Natural killer cell (primary cell): ENCODE measurements around the gene NFIA. TPM values are rescaled to one million over a fixed set of nuclear protein-coding genes. Genes with fewer than 3 reads are reported as not detected.

ENCODE experiments used
- ATAC-seq, 3 donors: fragments of 150-1000 bp in 2 of 3; fragments of 200-7000 bp in 1 of 3; cut with Tn5 transposase; 1 replicate in 1 of 3; 2 replicates in 2 of 3; pipeline ENCODE4 v1.10.0; 2021; ENCODE audit warnings: mild to moderate bottlenecking in 2 of 3, moderate library complexity in 2 of 3
- DNase-seq, 2 donors: peaks; one replicate each; pipeline versions ENCODE4 v3.0.0 to v3.0.0-alpha.2; 2013 to 2021; ENCODE audit warnings: mixed read lengths in 1 of 2
- H3K27ac ChIP-seq: one replicate; pipeline ENCODE4 v1.5.1; 2013; ENCODE audit warnings: mild to moderate bottlenecking, low read length
- H3K27me3 ChIP-seq: one replicate; pipeline ENCODE4 v1.6.1; 2013; ENCODE audit warnings: low read length; ENCODE audit not compliant: control insufficient read depth, insufficient read depth
- H3K36me3 ChIP-seq: one replicate; pipeline ENCODE4 v1.6.1; 2013; ENCODE audit warnings: low read length; ENCODE audit not compliant: control insufficient read depth, insufficient read depth
- H3K4me1 ChIP-seq: one replicate; pipeline ENCODE4 v1.6.1; 2013; ENCODE audit warnings: low read length; ENCODE audit not compliant: control insufficient read depth, insufficient read depth
- H3K4me3 ChIP-seq: one replicate; pipeline ENCODE4 v1.5.1; 2013; ENCODE audit warnings: low read length
- H3K9me3 ChIP-seq: one replicate; pipeline ENCODE4 v1.6.1; 2013; ENCODE audit warnings: low read length; ENCODE audit not compliant: control insufficient read depth, insufficient read depth
- H3K27ac Mint-ChIP-seq, 2 donors: one replicate each; pipeline ENCODE4 v1.8.0; 2022; ENCODE audit warnings: mild to moderate bottlenecking in 2 of 2, mixed read lengths in 2 of 2, moderate library complexity in 1 of 2
- H3K27me3 Mint-ChIP-seq, 2 donors: one replicate each; pipeline ENCODE4 v1.8.0; 2022; ENCODE audit warnings: low read depth in 2 of 2, mixed read lengths in 2 of 2
- H3K36me3 Mint-ChIP-seq: one replicate; pipeline ENCODE4 v1.8.0; 2022; ENCODE audit warnings: mixed read lengths
- H3K4me1 Mint-ChIP-seq, 2 donors: one replicate each; pipeline ENCODE4 v1.8.0; 2022; ENCODE audit warnings: mixed read lengths in 2 of 2
- H3K4me3 Mint-ChIP-seq: one replicate; pipeline ENCODE4 v1.8.0; 2022; ENCODE audit warnings: mild to moderate bottlenecking, moderate library complexity, mixed read lengths
- H3K9me3 Mint-ChIP-seq, 2 donors: one replicate each; pipeline ENCODE4 v1.8.0; 2022; ENCODE audit warnings: mixed read lengths in 2 of 2
- WGBS: methylation state at CpG from one replicate; pipeline ENCODE4 v1.1.7; 2013; ENCODE audit warnings: missing lambda C conversion rate; ENCODE audit not compliant: insufficient coverage; 5-methylcytosine and 5-hydroxymethylcytosine counted together
- intact Hi-C: fragments of 100-400 bp; cut with micrococcal nuclease; formaldehyde crosslinking; loops from one replicate; pipeline ENCODE4 v1.14.2; 2022
- total RNA-seq, 4 donors: library from RNA; stranded (reverse); fragments of 120-200 nt in 1 of 4; gene quantifications; one replicate each; pipeline versions ENCODE4 v1.2.3 to v1.2.4, GENCODE V29; 2013 to 2022
- TF ChIP-seq, protein P1 (sequence below): fragments of 200-600 bp; IDR thresholded peaks from one replicate; pipeline ENCODE4 v1.8.0; 2022; ENCODE audit warnings: antibody characterized with exemption

The NFIA gene
- total RNA-seq, 3 donors from 2014 or later (not counting 1 experiment from before 2014, with no cell fraction given) = 3.5 to 6.5 (median 3.6) TPM

DNA sequence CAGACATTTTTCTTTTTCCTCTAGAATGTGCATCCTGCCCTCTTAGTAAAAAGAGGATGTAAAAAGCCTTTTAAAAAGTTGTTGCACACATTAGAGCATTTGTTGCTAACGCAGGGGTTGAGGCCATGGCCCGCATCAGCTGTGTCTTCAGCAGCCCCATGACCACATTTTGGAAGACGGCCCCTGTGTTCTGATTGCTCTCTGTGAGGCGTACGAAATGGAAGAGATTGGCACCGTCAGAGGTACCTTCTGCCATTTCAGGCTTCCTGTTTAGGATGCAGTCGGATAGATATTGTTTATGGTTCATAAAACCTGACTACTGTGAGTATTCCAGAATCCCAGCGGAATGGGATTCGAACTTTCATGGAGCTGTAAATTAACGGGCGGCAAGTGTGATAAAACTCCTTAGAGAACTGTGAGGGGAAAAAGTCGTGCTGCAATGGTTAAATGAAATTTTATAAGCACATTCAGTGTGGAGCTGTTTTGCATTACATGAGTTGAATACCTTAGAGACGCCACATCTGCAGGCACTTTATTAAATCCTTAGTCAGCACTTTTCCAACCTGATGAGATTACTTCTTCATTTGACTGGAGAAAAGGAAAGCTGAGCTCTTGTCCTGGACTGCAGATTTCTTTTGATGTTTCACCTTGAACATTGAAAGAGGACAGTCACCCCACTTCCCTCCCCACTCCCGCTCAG is 368.7 kb downstream of the NFIA start:
- H3K27ac ChIP-seq = no peak overlapping the region
- H3K36me3 Mint-ChIP-seq = no peaks in the 10 kb centered on the region

DNA sequence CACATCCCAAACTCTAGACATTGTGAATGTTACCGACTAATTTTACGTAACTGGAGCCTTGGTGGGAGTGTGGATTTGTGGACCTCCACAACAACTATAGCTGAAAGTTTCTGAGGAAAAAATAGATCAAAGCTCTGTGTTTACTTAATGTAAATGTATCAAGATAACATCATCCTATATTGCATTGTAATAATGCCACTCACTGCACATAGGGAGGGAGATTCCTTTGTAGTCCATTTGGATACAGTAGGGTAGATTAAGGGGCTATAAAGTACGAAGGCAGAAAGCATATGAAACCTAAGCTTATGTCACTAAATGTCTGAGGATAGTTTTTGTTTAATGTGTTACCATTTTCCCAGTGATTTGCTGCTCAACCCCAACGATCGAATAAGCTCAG is 369.2 kb downstream of the NFIA start:
- Histone ChIP-seq H3K27ac (no peak overlapping the region), H3K4me3 (no peak overlapping the region), H3K4me1 (peaks cover 7% of the 10 kb centered on the region), H3K27me3 (no peaks in the 10 kb centered on the region), H3K36me3 (no peaks in the 10 kb centered on the region), H3K9me3 (no peaks in the 10 kb centered on the region)
- ATAC-seq = no peak
- H3K27ac Mint-ChIP-seq = no peak overlapping the region
- no peak overlapping the region for H3K4me3 Mint-ChIP-seq
- peaks cover 14 to 19% of the 10 kb centered on the region in 2 donors for H3K4me1 Mint-ChIP-seq
- no peaks in the 10 kb centered on the region for H3K9me3 Mint-ChIP-seq
- peaks cover 0 to 17% of the 10 kb centered on the region in 2 donors for H3K27me3 Mint-ChIP-seq
- no peaks in the 10 kb centered on the region for H3K36me3 Mint-ChIP-seq
- no peak for DNase-seq
- WGBS = 82% methylated on average over 1 of the region's 5 CpGs
- intact Hi-C loops = loop anchor here (5.0 kb wide), 1 partner anchor 401 kb away; no protein-coding TSS in a partner anchor
- TF ChIP-seq, protein P1, sequence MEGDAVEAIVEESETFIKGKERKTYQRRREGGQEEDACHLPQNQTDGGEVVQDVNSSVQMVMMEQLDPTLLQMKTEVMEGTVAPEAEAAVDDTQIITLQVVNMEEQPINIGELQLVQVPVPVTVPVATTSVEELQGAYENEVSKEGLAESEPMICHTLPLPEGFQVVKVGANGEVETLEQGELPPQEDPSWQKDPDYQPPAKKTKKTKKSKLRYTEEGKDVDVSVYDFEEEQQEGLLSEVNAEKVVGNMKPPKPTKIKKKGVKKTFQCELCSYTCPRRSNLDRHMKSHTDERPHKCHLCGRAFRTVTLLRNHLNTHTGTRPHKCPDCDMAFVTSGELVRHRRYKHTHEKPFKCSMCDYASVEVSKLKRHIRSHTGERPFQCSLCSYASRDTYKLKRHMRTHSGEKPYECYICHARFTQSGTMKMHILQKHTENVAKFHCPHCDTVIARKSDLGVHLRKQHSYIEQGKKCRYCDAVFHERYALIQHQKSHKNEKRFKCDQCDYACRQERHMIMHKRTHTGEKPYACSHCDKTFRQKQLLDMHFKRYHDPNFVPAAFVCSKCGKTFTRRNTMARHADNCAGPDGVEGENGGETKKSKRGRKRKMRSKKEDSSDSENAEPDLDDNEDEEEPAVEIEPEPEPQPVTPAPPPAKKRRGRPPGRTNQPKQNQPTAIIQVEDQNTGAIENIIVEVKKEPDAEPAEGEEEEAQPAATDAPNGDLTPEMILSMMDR = no peak

More for the DNA sequence above, 368.7 kb downstream of the NFIA start:
- H3K9me3 ChIP-seq = no peaks in the 10 kb centered on the region
- no peaks in the 10 kb centered on the region for H3K27me3 ChIP-seq
- WGBS = 75% methylated on average over 13 of the region's 14 CpGs
- no peak overlapping the region for H3K4me3 ChIP-seq
- intact Hi-C loops = loop anchor here (5.0 kb wide), 1 partner anchor 401 kb away; no protein-coding TSS in a partner anchor
- ATAC-seq (no peak), DNase-seq (no peak)
- Mint-ChIP-seq H3K27me3 (peaks cover 0 to 16% of the 10 kb centered on the region in 2 donors), H3K27ac (no peak overlapping the region), H3K4me3 (no peak overlapping the region), H3K9me3 (no peaks in the 10 kb centered on the region), H3K4me1 (peaks cover 14 to 19% of the 10 kb centered on the region in 2 donors)
- no peaks in the 10 kb centered on the region for H3K36me3 ChIP-seq
- peaks cover 7% of the 10 kb centered on the region for H3K4me1 ChIP-seq
- TF ChIP-seq, protein P1 = no peak

DNA sequence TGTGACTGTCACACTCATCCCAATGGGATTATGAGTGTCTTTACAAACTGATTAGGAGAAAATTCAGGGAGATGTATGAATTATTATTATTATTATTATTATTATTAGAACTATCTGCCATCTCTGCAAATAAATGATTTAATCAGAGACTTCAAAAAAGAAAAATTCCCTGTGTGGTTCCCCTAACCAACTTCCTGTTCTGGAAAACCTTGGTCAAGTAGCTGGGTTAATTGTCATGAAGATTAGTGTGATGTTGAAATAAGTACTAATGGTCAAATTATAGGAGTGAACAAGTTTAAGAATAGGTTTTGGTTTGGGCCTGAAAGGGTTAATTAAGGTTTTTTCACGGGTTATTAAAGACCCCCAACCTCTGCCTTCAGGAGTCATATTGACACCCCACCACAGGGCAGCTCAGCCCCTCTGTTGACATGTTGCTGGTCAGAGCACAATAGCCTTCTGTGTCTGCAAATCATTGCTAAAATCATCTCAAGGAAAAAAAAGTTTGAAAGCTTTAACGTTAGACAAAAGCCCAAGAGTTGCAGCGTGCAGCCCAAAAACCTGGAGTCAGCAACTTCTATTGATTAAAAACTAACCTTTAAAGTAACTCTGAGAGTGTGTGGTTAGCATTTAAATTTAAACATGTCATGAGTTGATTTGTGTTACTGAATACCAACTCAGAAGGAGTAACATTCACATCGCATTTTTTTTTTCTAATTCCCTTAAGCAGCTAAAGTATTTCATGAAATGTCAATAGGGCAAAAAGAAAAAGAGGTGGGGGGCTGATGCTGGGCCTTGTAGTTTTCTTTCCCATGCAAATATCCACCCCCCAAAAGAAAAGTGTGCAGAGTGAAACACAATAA is 370.0 kb downstream of the NFIA start:
- Mint-ChIP-seq H3K27ac (peak overlapping the region; percentile 45 to 62), H3K4me1 (peaks cover 20 to 25% of the 10 kb centered on the region in 2 donors), H3K9me3 (no peaks in the 10 kb centered on the region), H3K36me3 (no peaks in the 10 kb centered on the region), H3K4me3 (no peak overlapping the region), H3K27me3 (peaks cover 0 to 23% of the 10 kb centered on the region in 2 donors)
- Histone ChIP-seq H3K36me3 (no peaks in the 10 kb centered on the region), H3K4me3 (no peak overlapping the region), H3K9me3 (no peaks in the 10 kb centered on the region), H3K27ac (no peak overlapping the region), H3K27me3 (no peaks in the 10 kb centered on the region), H3K4me1 (peaks cover 7% of the 10 kb centered on the region)
- TF ChIP-seq, protein P1 = no peak
- ATAC-seq = no peak
- 27% methylated on average over 3 of the region's 4 CpGs for WGBS
- DNase-seq = peak in 1 of 2 donors; percentile 7
- intact Hi-C loops = loop anchor here (2.0 to 5.0 kb wide), 4 partner anchors 400 to 1476 kb away; no protein-coding TSS in a partner anchor
